Astrocyte of the spinal cord (primary cell): ENCODE measurements around the gene SLC26A6.
A peak's percentile ranks its signal among the peaks of the same experiment; 100 is the strongest.

Source experiments
- DNase-seq: peaks from one replicate; pipeline ENCODE4 v3.0.0; 2011; ENCODE audit warnings: low read depth, low spot score
- H3K4me3 ChIP-seq: 2 replicates; pipeline ENCODE4 v1.5.1; 2011; ENCODE audit warnings: low read depth, mild to moderate bottlenecking, low read length, moderate library complexity
- CTCF ChIP-seq: IDR thresholded peaks from 2 replicates; pipeline ENCODE4 v1.5.1; 2012; ENCODE audit warnings: low read depth, mild to moderate bottlenecking, low read length, inconsistent platforms
- in situ Hi-C: cut with HindIII; loops from 2 replicates; pipeline ENCODE4 v1.10.0; 2017; ENCODE audit warnings: low sequenced_read_pairs

The SLC26A6 gene

GRCh38 chr3:48599509-48600285 lies 35.6 kb downstream of the SLC26A6 start:
- in situ Hi-C loops: no loop called here
- no peak overlapping the region for H3K4me3 ChIP-seq

GRCh38 chr3:48599077-48599501 lies 36.2 kb downstream of the SLC26A6 start:
- DNase-seq: no peak
- TF ChIP-seq CTCF: no peak
- in situ Hi-C loops: no loop called here
- no peak overlapping the region for H3K4me3 ChIP-seq

More at GRCh38 chr3:48599509-48600285, 35.6 kb downstream of the SLC26A6 start:
- no peak for TF ChIP-seq CTCF
- no peak for DNase-seq

- in situ Hi-C loops: no loop called here
- H3K4me3 ChIP-seq: no peak overlapping the region
- TF ChIP-seq CTCF: no peak
- DNase-seq: peak; percentile 95
These were observed 36.8 kb downstream of the SLC26A6 start for GRCh38 chr3:48598323-48599076.

- H3K4me3 ChIP-seq: no peak overlapping the region
- no peak for TF ChIP-seq CTCF
- DNase-seq: no peak
- in situ Hi-C loops: no loop called here
These were observed 37.9 kb downstream of the SLC26A6 start for GRCh38 chr3:48597408-48597800.

GRCh38 chr3:48596676-48597407 lies 38.4 kb downstream of the SLC26A6 start:
- no peak for DNase-seq
- in situ Hi-C loops: no loop called here
- TF ChIP-seq CTCF: no peak
- no peak overlapping the region for H3K4me3 ChIP-seq

- no peak for TF ChIP-seq CTCF
- no peak for DNase-seq
- no peak overlapping the region for H3K4me3 ChIP-seq
- in situ Hi-C loops: no loop called here
These were observed 39.1 kb downstream of the SLC26A6 start for GRCh38 chr3:48596157-48596556.
